HG03565 (cell line): ENCODE data around the gene PAX9.
"Not testable (repeated sequence)": the region's sequence is repeated elsewhere in the genome, so short reads cannot be mapped to it uniquely, and the experiment has no call there.

Experiments
- ATAC-seq: cut with Tn5 transposase; IDR thresholded peaks from one replicate; pipeline ENCODE4 v1.9.1; 2021; ENCODE audit warnings: mild to moderate bottlenecking, moderate library complexity; ENCODE audit not compliant: unreplicated experiment

The PAX9 gene

GRCh38 chr14:36672095-36672494, 10.4 kb downstream of the PAX9 start:
- no peak for ATAC-seq

GRCh38 chr14:36674659-36675058, 13.0 kb downstream of the PAX9 start:
- no peak for ATAC-seq

- ATAC-seq, result no peak
These were observed 13.9 kb downstream of the PAX9 start for GRCh38 chr14:36675581-36675980.

GRCh38 chr14:36676236-36676635, 14.6 kb downstream of the PAX9 start:
- ATAC-seq, result no peak

- ATAC-seq, result no peak
These were observed 20.7 kb downstream of the PAX9 start for GRCh38 chr14:36682338-36682737.

GRCh38 chr14:36683083-36683724, 21.5 kb downstream of the PAX9 start:
- ATAC-seq, result no peak

GRCh38 chr14:36684946-36685345, 23.3 kb downstream of the PAX9 start:
- no peak for ATAC-seq

- ATAC-seq, result no peak
These were observed 28.8 kb downstream of the PAX9 start for GRCh38 chr14:36690311-36691040.

- not testable (repeated sequence) for ATAC-seq
These were observed 37.8 kb downstream of the PAX9 start for GRCh38 chr14:36699420-36699819.

GRCh38 chr14:36700651-36701050, 39.0 kb downstream of the PAX9 start:
- no peak for ATAC-seq

- no peak for ATAC-seq
These were observed 39.5 kb downstream of the PAX9 start for GRCh38 chr14:36701132-36701531.

GRCh38 chr14:36702474-36702873, 40.8 kb downstream of the PAX9 start:
- ATAC-seq, result no peak

- ATAC-seq, result no peak
These were observed 45.9 kb downstream of the PAX9 start for GRCh38 chr14:36707570-36707969.

- no peak for ATAC-seq
These were observed 52.5 kb downstream of the PAX9 start for GRCh38 chr14:36713960-36714703.

GRCh38 chr14:36716614-36717184, 55.0 kb downstream of the PAX9 start:
- ATAC-seq, result no peak

GRCh38 chr14:36717363-36717762, 55.7 kb downstream of the PAX9 start:
- no peak for ATAC-seq

- ATAC-seq, result no peak
These were observed 56.6 kb downstream of the PAX9 start for GRCh38 chr14:36718216-36718615.

GRCh38 chr14:36719823-36720222, 58.2 kb downstream of the PAX9 start:
- ATAC-seq, result no peak

GRCh38 chr14:36720657-36721056, 59.0 kb downstream of the PAX9 start:
- ATAC-seq, result no peak

- no peak for ATAC-seq
These were observed 60.2 kb downstream of the PAX9 start for GRCh38 chr14:36721877-36722276.

GRCh38 chr14:36723530-36723929, 61.9 kb downstream of the PAX9 start:
- no peak for ATAC-seq

GRCh38 chr14:36724162-36724561, 62.5 kb downstream of the PAX9 start:
- ATAC-seq, result no peak
